ENCODE measurements around the gene MAPRE3.
"Not testable (repeated sequence)": the region's sequence is repeated elsewhere in the genome, so short reads cannot be mapped to it uniquely, and the experiment has no call there.

The MAPRE3 gene

GRCh38 chr2:27071277-27071989 is 101.0 kb downstream of the MAPRE3 start, which contains the start of gene OST4:
Gene OST4 (minus strand): TSS chr2:27071654.
- peak; percentile 92 for DNase-seq (ENCODE audit: low spot score)

- DNase-seq (ENCODE audit: low spot score): no peak
These were observed 101.8 kb downstream of the MAPRE3 start for GRCh38 chr2:27071990-27072830.

GRCh38 chr2:27072920-27073319 is 102.5 kb downstream of the MAPRE3 start:
- no peak for DNase-seq (ENCODE audit: low spot score)

- DNase-seq (ENCODE audit: low spot score): no peak
These were observed 103.3 kb downstream of the MAPRE3 start for GRCh38 chr2:27073782-27074181.

GRCh38 chr2:27074738-27075565 is 104.5 kb downstream of the MAPRE3 start:
- DNase-seq (ENCODE audit: low spot score): peak; percentile 33

GRCh38 chr2:27075566-27075871 is 105.1 kb downstream of the MAPRE3 start:
- DNase-seq (ENCODE audit: low spot score): not testable (repeated sequence)

GRCh38 chr2:27076323-27076722 is 105.9 kb downstream of the MAPRE3 start:
- no peak for DNase-seq (ENCODE audit: low spot score)

All from activated CD4-positive, alpha-beta T cell treated with anti-CD3 and anti-CD28 coated beads, Interleukin-2, Interleukin-4, amounts not matched to agents 100 ng/mL and 50 ng/mL, durations not matched to agents 16 hours and 8 hours (primary cell).